Cardiac ventricle fibroblast (primary cell): ENCODE data around the gene OR5A1. TPM values are rescaled to one million over a fixed set of nuclear protein-coding genes. Genes with fewer than 3 reads are reported as not detected.

Experiments
- total RNA-seq: library from RNA; depleted of rRNA; stranded (reverse); fragments of >200 nt; gene quantifications from 2 replicates; pipeline ENCODE4 v1.2.3, GENCODE V29; 2015

OR5A1 gene
- not detected in 2 replicates for total RNA-seq

DNA sequence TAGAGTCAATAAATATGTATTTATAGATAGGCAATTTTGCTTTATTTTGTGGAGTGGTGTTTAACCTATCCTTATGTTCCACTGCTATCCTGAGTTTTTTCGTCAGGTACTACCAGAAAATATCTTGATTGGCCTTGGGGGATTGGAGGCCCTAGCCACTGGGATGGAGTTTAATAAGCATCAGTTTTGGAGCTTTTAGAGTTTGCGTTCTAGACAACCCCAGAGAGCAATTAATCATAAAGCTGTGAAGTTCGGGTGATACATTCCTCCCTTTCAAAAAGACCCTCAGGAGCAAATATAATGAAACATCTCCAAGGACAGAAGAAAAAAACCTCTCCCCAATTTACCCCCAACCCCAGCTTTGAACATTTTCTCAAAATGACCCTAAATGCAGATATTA lies at the start of gene OR5A1:
TSS of gene OR5A1 (plus strand) at position 301 of the 400 bp plus-strand sequence. CDS start 6,700 bp downstream, outside the sequence.

DNA sequence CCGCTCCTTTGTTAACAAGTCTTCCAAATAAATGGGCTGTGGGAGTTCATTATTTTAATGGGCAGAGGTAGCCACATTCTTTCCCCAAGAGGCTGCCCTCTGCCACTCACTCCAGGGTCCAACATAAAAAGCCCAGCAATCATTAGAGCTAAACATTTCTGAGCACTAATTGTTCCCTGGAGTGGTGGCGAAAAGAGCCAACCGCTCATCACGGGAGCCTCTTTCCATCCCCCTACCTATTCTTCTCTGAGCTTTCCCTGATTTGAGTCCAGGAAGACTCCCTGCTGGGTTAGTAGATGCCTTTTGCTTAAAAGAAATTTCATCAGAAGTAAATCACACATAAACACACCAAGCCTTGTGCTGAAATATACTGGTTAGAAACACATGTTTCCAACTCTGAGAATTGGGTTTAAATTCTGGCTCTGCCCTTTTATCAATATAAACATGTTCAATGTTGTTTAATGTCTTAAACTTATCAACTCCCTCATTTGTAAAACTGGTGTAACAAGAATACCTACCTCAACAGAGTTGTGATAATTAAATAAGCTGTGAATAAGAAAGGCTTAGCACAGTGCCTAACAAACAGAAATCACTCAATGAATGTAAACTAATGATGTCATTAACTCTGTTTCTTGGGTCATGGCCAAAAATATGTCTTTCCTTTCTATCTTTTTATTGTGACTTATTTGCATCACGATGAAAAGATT lies 9.8 kb upstream of the OR5A1 start, which contains the start of gene OR5A2:
TSS of gene OR5A2 (minus strand) at position 53 of the 707 bp plus-strand sequence. CDS start 3,460 bp downstream, outside the sequence.

DNA sequence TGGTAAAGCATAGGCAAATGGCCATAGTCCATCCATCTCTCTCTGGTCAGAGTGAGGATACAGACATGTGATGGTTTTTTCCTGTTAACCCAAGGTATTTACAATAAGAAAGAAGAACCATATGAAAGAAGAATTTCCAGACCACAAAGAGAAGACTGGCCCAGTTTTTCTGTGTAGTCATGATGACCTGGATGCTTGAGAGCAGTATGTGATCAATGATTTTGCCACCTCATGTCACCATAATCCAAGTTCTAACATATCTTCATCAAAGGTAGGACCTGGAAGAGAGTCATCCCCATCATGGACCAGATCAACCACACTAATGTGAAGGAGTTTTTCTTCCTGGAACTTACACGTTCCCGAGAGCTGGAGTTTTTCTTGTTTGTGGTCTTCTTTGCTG lies 20.4 kb downstream of the OR5A1 start, which contains the start of gene OR4D6:
TSS of gene OR4D6 (plus strand) at position 301 of the 400 bp plus-strand sequence. CDS start at position 301, 0 bp downstream.

GRCh38 chr11:59473015-59473414 lies 36.7 kb downstream of the OR5A1 start, which contains the start of gene OR4D10:
TSS of gene OR4D10 (plus strand) at chr11:59473315. CDS start at chr11:59477430, 4,115 bp downstream.

Other genes starting within 250 kb of the OR5A1 start
- gene MPEG1, start 223.5 kb upstream of the OR5A1 start, total RNA-seq: not detected in 2 replicates
- gene OR5AN1, start 77.6 kb upstream of the OR5A1 start, total RNA-seq: not detected in 2 replicates
- not detected in 2 replicates for gene OR5A2, start 10.1 kb upstream of the OR5A1 start, total RNA-seq
- not detected in 2 replicates for gene OR4D6, start 20.5 kb downstream of the OR5A1 start, total RNA-seq
- not detected in 2 replicates for gene OR4D10, start 36.8 kb downstream of the OR5A1 start, total RNA-seq
- gene OR4D11, start 67.1 kb downstream of the OR5A1 start, total RNA-seq: not detected in 2 replicates
- not detected in 2 replicates for gene OR4D9, start 75.1 kb downstream of the OR5A1 start, total RNA-seq
- 35.4 and 37.6 TPM in 2 replicates for gene OSBP, start 179.3 kb downstream of the OR5A1 start, total RNA-seq
- 9.4 and 9.9 TPM in 2 replicates for gene PATL1, start 232.6 kb downstream of the OR5A1 start, total RNA-seq